Measurements from ENCODE around the gene ZNF646. TPM values are rescaled to one million over a fixed set of nuclear protein-coding genes. Genes with fewer than 3 reads are reported as not detected.

Gene ZNF646
- polyA plus RNA-seq, 3 donors: 0.46 to 6.5 (median 3.0) TPM

DNA sequence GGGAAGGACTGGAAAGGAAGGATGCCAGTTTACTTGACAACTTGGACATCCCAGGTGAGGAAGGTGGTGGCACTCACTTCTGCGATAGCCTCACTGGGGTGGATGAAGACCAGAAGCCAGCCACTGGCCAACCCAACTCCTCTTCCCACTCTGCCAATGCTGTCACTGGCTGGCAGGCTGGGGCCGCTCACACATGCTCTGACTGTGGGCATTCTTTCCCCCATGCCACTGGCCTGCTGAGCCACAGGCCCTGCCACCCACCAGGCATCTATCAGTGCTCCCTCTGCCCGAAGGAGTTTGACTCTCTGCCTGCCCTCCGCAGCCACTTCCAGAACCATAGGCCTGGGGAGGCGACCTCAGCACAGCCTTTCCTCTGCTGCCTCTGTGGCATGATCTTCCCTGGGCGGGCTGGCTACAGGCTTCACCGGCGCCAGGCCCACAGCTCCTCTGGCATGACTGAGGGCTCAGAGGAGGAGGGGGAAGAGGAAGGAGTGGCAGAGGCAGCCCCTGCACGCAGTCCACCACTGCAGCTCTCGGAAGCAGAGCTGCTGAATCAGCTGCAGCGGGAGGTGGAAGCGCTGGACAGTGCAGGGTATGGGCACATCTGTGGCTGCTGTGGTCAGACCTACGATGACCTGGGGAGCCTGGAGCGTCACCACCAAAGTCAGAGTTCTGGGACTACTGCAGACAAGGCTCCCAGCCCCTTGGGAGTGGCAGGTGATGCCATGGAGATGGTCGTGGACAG lies 4.5 kb downstream of the ZNF646 start:
- peaks cover 40% of the 10 kb centered on the region for H3K4me1 Mint-ChIP-seq

DNA sequence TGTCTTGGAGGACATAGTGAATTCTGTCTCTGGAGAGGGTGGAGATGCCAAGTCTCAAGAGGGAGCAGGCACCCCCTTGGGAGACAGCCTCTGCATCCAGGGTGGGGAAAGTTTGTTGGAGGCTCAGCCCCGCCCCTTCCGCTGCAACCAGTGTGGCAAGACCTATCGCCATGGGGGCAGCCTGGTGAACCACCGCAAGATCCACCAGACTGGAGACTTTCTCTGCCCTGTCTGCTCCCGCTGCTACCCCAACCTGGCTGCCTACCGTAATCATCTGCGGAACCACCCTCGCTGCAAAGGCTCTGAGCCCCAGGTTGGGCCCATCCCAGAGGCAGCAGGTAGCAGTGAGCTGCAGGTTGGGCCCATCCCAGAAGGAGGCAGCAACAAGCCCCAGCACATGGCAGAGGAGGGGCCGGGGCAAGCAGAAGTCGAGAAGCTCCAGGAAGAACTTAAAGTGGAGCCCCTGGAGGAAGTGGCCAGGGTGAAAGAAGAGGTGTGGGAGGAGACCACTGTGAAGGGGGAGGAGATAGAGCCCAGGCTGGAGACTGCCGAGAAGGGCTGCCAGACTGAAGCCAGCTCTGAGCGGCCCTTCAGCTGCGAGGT lies 5.2 kb downstream of the ZNF646 start:
- DNase-seq: no peak
- peak overlapping the region in 5 of 7 donors; percentile 22 to 86 (median 75) for H3K27ac Mint-ChIP-seq

More for the DNA sequence above, 4.5 kb downstream of the ZNF646 start:
- peaks cover 20 to 36% of the 10 kb centered on the region in 2 donors for H3K4me1 ChIP-seq (ENCODE audit: control insufficient read depth in 1 of 2, insufficient read depth in 2 of 2, low read length in 2 of 2)
- H3K9ac ChIP-seq (ENCODE audit: insufficient read depth, low read length, poor library complexity, severe bottlenecking): no peak overlapping the region
- H3K4me3 ChIP-seq (replicated peaks in 1 of 3; ENCODE audit: low read depth in 2 of 3, low read length in 3 of 3): no peak overlapping the region
- H3K4me2 ChIP-seq (replicated peaks; ENCODE audit: extremely low read depth, low read length, poor library complexity, severe bottlenecking): no peak overlapping the region
- H3K36me3 ChIP-seq (replicated peaks in 1 of 2; ENCODE audit: control insufficient read depth in 1 of 2, insufficient read depth in 2 of 2, low read length in 2 of 2): peaks cover 57 to 76% of the 10 kb centered on the region in 2 donors
- H3K36me3 Mint-ChIP-seq: peaks cover 57 to 75% of the 10 kb centered on the region in 2 donors
- no peaks in the 10 kb centered on the region for H3K9me3 ChIP-seq (replicated peaks in 1 of 2; ENCODE audit: control insufficient read depth in 1 of 2, insufficient read depth in 1 of 2, low read length in 2 of 2)
- H3K4me3 Mint-ChIP-seq: no peak overlapping the region
- H3K27ac ChIP-seq (ENCODE audit: low read depth in 1 of 2, low read length in 2 of 2): peak overlapping the region; percentile 6 to 36
- H3K9me3 Mint-ChIP-seq: no peaks in the 10 kb centered on the region
- H3K79me2 ChIP-seq (ENCODE audit: insufficient read depth, low read length): peaks cover 81% of the 10 kb centered on the region
- H2AFZ ChIP-seq (ENCODE audit: insufficient read depth, low read depth, low read length, poor library complexity, severe bottlenecking): no peak overlapping the region
- TF ChIP-seq, protein P1, sequence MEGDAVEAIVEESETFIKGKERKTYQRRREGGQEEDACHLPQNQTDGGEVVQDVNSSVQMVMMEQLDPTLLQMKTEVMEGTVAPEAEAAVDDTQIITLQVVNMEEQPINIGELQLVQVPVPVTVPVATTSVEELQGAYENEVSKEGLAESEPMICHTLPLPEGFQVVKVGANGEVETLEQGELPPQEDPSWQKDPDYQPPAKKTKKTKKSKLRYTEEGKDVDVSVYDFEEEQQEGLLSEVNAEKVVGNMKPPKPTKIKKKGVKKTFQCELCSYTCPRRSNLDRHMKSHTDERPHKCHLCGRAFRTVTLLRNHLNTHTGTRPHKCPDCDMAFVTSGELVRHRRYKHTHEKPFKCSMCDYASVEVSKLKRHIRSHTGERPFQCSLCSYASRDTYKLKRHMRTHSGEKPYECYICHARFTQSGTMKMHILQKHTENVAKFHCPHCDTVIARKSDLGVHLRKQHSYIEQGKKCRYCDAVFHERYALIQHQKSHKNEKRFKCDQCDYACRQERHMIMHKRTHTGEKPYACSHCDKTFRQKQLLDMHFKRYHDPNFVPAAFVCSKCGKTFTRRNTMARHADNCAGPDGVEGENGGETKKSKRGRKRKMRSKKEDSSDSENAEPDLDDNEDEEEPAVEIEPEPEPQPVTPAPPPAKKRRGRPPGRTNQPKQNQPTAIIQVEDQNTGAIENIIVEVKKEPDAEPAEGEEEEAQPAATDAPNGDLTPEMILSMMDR (IDR thresholded peaks at IDR 0.05): no peak
- peak overlapping the region in 6 of 7 donors; percentile 33 to 86 (median 72) for H3K27ac Mint-ChIP-seq
- peaks cover 0 to 5% (median 1%) of the 10 kb centered on the region in 3 donors for H3K27me3 Mint-ChIP-seq (ENCODE audit: low read depth in 3 of 3)
- H3K27me3 ChIP-seq (ENCODE audit: control insufficient read depth in 2 of 2, insufficient read depth in 2 of 2, low read length in 2 of 2): no peaks in the 10 kb centered on the region
- no peak for DNase-seq
- H4K20me1 ChIP-seq (ENCODE audit: insufficient read depth, low read length): peaks cover 87% of the 10 kb centered on the region
- intact Hi-C loops (cut with micrococcal nuclease): no loop called here
- 86% methylated on average over 14 of the region's 15 CpGs for WGBS (ENCODE audit: insufficient coverage)

More for the DNA sequence above, 5.2 kb downstream of the ZNF646 start:
- Mint-ChIP-seq H3K27me3 (ENCODE audit: low read depth in 3 of 3) (peaks cover 0 to 5% (median 1%) of the 10 kb centered on the region in 3 donors), H3K9me3 (no peaks in the 10 kb centered on the region), H3K4me3 (no peak overlapping the region), H3K36me3 (peaks cover 62 to 82% of the 10 kb centered on the region in 2 donors), H3K4me1 (peaks cover 40% of the 10 kb centered on the region)
- Histone ChIP-seq H3K27ac (ENCODE audit: low read depth in 1 of 2, low read length in 2 of 2) (peak overlapping the region; percentile 6 to 36), H3K4me2 (replicated peaks; ENCODE audit: extremely low read depth, low read length, poor library complexity, severe bottlenecking) (no peak overlapping the region), H3K9me3 (replicated peaks in 1 of 2; ENCODE audit: control insufficient read depth in 1 of 2, insufficient read depth in 1 of 2, low read length in 2 of 2) (no peaks in the 10 kb centered on the region), H3K79me2 (ENCODE audit: insufficient read depth, low read length) (peaks cover 79% of the 10 kb centered on the region), H3K27me3 (ENCODE audit: control insufficient read depth in 2 of 2, insufficient read depth in 2 of 2, low read length in 2 of 2) (no peaks in the 10 kb centered on the region), H3K36me3 (replicated peaks in 1 of 2; ENCODE audit: control insufficient read depth in 1 of 2, insufficient read depth in 2 of 2, low read length in 2 of 2) (peaks cover 60 to 83% of the 10 kb centered on the region in 2 donors), H4K20me1 (ENCODE audit: insufficient read depth, low read length) (peaks cover 93% of the 10 kb centered on the region), H3K4me3 (replicated peaks in 1 of 3; ENCODE audit: low read depth in 2 of 3, low read length in 3 of 3) (no peak overlapping the region), H3K4me1 (ENCODE audit: control insufficient read depth in 1 of 2, insufficient read depth in 2 of 2, low read length in 2 of 2) (peaks cover 20 to 35% of the 10 kb centered on the region in 2 donors), H2AFZ (ENCODE audit: insufficient read depth, low read depth, low read length, poor library complexity, severe bottlenecking) (no peak overlapping the region), H3K9ac (ENCODE audit: insufficient read depth, low read length, poor library complexity, severe bottlenecking) (no peak overlapping the region)
- TF ChIP-seq, protein P1 (IDR thresholded peaks at IDR 0.05): no peak
- intact Hi-C loops (cut with micrococcal nuclease): no loop called here
- 58% methylated on average over 13 of the region's 13 CpGs for WGBS (ENCODE audit: insufficient coverage)
